Measurements from ENCODE around the gene LPAR1. TPM values are rescaled to one million over a fixed set of nuclear protein-coding genes. Genes with fewer than 3 reads are reported as not detected.

LPAR1 gene
- total and polyA plus RNA-seq, 2 of the 8 experiments (the other 6 are each of a cell fraction or from before 2014, with no cell fraction given), result 3.4 to 5.1 TPM

DNA sequence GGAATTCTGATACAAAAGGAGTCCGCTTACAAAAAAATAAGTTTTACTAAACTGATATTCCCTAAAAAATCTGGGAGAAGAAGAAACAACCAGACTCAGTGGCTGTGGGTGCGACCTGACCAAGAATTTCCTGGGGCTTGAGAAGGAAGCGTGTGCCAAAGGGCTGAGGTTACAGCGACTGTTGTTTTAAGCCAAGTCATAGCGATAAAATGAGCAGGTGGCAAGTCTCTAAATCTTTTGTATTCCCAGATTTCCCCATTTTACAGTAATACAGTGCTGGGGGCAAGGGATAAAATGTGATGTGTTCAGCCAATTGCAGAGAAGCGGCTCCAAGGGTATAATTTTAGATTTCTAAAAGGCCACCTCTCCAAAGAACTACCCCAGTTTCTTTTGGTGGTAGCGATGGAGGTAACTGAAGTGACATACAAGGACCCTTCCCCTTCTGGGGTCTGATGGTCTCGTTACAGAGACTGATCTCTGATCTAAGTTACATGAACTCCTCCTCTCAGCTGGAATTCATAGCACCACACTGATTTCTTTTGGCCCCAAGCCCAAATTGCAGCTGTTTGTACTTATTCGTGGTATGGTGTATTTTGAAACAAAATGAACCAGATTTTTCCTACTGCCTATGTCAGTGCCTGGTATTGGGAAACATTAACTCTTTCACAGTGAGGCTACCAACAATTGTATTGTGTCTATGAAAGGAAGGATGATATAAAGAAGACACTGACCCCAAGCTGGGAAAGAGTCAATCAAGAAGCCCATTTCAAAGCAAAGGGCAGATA, 41.6 kb downstream of the LPAR1 start:
- no peaks in the 10 kb centered on the region for H3K23me2 ChIP-seq (ENCODE audit: low read depth, low read length)
- no peak overlapping the region for H2BK20ac ChIP-seq (ENCODE audit: low read length)
- TF ChIP-seq RAD21 (IDR thresholded peaks at IDR 0.05 in 1 of 2, conservative IDR thresholded peaks at IDR 0.05 in 1 of 2; ENCODE audit: low read depth in 2 of 2, low read length in 2 of 2), result no peak
- no peak for TF ChIP-seq EP300 (IDR thresholded peaks at IDR 0.05; ENCODE audit: borderline replicate concordance in 1 of 2, low read depth in 2 of 2, low read length in 2 of 2)
- no peak for TF ChIP-seq CTBP2 (IDR thresholded peaks at IDR 0.05; ENCODE audit: borderline replicate concordance, insufficient read depth, insufficient read length, low read length)
- TF ChIP-seq KDM1A (IDR thresholded peaks at IDR 0.05; ENCODE audit: borderline replicate concordance, low read length), result no peak
- no peak for TF ChIP-seq SP1 (IDR thresholded peaks at IDR 0.05; ENCODE audit: low read depth, low read length)
- TF ChIP-seq POLR2AphosphoS5 (IDR thresholded peaks at IDR 0.05; ENCODE audit: low read depth, low read length), result no peak
- TF ChIP-seq ATF3 (IDR thresholded peaks at IDR 0.05; ENCODE audit: insufficient read depth, low read depth, low read length), result no peak
- no peak for TF ChIP-seq BCL11A (IDR thresholded peaks at IDR 0.05; ENCODE audit: low read depth in 2 of 2, low read length in 2 of 2)
- TF ChIP-seq, protein P1, sequence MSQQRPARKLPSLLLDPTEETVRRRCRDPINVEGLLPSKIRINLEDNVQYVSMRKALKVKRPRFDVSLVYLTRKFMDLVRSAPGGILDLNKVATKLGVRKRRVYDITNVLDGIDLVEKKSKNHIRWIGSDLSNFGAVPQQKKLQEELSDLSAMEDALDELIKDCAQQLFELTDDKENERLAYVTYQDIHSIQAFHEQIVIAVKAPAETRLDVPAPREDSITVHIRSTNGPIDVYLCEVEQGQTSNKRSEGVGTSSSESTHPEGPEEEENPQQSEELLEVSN (IDR thresholded peaks at IDR 0.05), result no peak
- no peak for TF ChIP-seq BRCA1 (IDR thresholded peaks at IDR 0.05; ENCODE audit: low read depth, low read length)
- H2BK120ac ChIP-seq (replicated peaks; ENCODE audit: low read depth, low read length), result no peak overlapping the region
- H2BK12ac ChIP-seq (ENCODE audit: low read depth, low read length), result no peak overlapping the region
- CTCF ChIA-PET (ENCODE audit: partially characterized antibody), result no interaction called here
- no peaks in the 10 kb centered on the region for H3K36me3 ChIP-seq (ENCODE audit: control insufficient read depth in 2 of 4, insufficient read depth in 4 of 4, low read length in 3 of 4)
- H2AFZ ChIP-seq (ENCODE audit: low read length), result no peak overlapping the region
- no peak overlapping the region for H3K27ac ChIP-seq (ENCODE audit: low read depth, low read length)
- no peak overlapping the region for H2BK5ac ChIP-seq (ENCODE audit: low read depth, low read length)
- H2BK15ac ChIP-seq (ENCODE audit: low read length), result no peak overlapping the region
- no peaks in the 10 kb centered on the region for H3K4me1 ChIP-seq (replicated peaks in 1 of 4; ENCODE audit: control insufficient read depth in 3 of 4, insufficient read depth in 4 of 4, low read length in 3 of 4)
- no peak overlapping the region for H4K91ac ChIP-seq (replicated peaks; ENCODE audit: insufficient read length, low read length)
- no peak for FAIRE-seq
- H2AK5ac ChIP-seq (ENCODE audit: low read depth, low read length), result no peak overlapping the region
- no peak overlapping the region for H4K5ac ChIP-seq (ENCODE audit: insufficient read length, low read depth, low read length)
- H3K23ac ChIP-seq (ENCODE audit: insufficient read length), result no peak overlapping the region
- H3K4me2 ChIP-seq (ENCODE audit: insufficient read depth in 1 of 2, low read depth in 2 of 2, low read length in 2 of 2), result no peak overlapping the region
- H3K9ac ChIP-seq (replicated peaks in 1 of 4; ENCODE audit: extremely low read depth in 1 of 4, low read depth in 3 of 4, low read length in 3 of 4), result no peak overlapping the region
- no peaks in the 10 kb centered on the region for H4K20me1 ChIP-seq (replicated peaks in 1 of 2; ENCODE audit: control insufficient read depth in 1 of 2, insufficient read depth in 2 of 2, low read length in 2 of 2)
- no peak for DNase-seq (ENCODE audit: low read depth in 1 of 2, low spot score in 2 of 2)
- H3K9me3 ChIP-seq (ENCODE audit: insufficient read depth in 2 of 2, low read depth in 1 of 2, low read length in 1 of 2), result no peaks in the 10 kb centered on the region
- no peak overlapping the region for H3K4ac ChIP-seq (replicated peaks; ENCODE audit: insufficient read length, low read depth, low read length)
- H3K56ac ChIP-seq (replicated peaks; ENCODE audit: insufficient read length, low read depth, low read length), result no peak overlapping the region
- no peak overlapping the region for H3K14ac ChIP-seq (ENCODE audit: insufficient read length)
- no peak overlapping the region for H4K8ac ChIP-seq (ENCODE audit: extremely low read depth, insufficient read depth, low read length)
- POLR2A ChIA-PET (ENCODE audit: partially characterized antibody), result no interaction called here
- no peaks in the 10 kb centered on the region for H3K79me2 ChIP-seq (ENCODE audit: control insufficient read depth in 1 of 2, insufficient read depth in 2 of 2, low read length in 2 of 2)
- WGBS, 2 experiments (ENCODE audit: extremely low coverage in 1 of 2, insufficient coverage in 1 of 2, insufficient read length in 1 of 2, insufficient replicate concordance in 2 of 2, low coverage in 1 of 2, low lambda C conversion rate in 2 of 2, missing lambda C conversion rate in 1 of 2), result 92% methylated on average over 9 of the region's 9 CpGs; no CpG with 5 or more reads in 1 of the 2 experiments
- H3K79me1 ChIP-seq (ENCODE audit: low read depth, low read length), result no peaks in the 10 kb centered on the region
- no peak overlapping the region for H3K18ac ChIP-seq (ENCODE audit: extremely low read depth, low read length)
- no peaks in the 10 kb centered on the region; a peak in 1 of 7 replicates for H3K27me3 ChIP-seq (replicated peaks in 1 of 4; ENCODE audit: control insufficient read depth in 3 of 4, extremely low read depth in 1 of 4, insufficient read depth in 3 of 4, low read length in 3 of 4)
- H3K4me3 ChIP-seq (ENCODE audit: extremely low read depth in 1 of 4, insufficient read depth in 2 of 4, low read depth in 3 of 4, low read length in 4 of 4), result no peak overlapping the region
